ENCODE measurements around the gene TES.

TES gene

DNA sequence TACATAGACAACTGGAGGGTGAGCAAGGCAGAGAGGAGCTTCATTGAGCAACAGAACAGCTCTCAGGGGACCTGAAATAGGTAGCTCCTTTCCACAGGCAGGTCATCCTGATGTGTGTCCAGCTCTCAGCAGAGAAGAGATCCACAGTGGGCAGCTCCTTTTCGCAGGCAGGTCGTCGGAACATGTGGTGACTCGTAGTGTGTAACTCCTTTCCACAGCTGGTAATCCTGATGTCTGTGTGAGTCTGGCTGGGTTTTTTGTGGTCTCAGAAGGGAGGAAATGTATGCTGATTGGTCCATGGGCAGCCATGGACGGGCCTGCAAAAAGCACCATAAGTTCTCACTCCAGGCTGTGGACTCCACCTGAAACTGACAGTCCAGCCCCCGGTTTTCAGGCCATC, 24.4 kb upstream of the TES start:
- no peak for DNase-seq (ENCODE audit: low read depth)
- TF ChIP-seq, protein P1, sequence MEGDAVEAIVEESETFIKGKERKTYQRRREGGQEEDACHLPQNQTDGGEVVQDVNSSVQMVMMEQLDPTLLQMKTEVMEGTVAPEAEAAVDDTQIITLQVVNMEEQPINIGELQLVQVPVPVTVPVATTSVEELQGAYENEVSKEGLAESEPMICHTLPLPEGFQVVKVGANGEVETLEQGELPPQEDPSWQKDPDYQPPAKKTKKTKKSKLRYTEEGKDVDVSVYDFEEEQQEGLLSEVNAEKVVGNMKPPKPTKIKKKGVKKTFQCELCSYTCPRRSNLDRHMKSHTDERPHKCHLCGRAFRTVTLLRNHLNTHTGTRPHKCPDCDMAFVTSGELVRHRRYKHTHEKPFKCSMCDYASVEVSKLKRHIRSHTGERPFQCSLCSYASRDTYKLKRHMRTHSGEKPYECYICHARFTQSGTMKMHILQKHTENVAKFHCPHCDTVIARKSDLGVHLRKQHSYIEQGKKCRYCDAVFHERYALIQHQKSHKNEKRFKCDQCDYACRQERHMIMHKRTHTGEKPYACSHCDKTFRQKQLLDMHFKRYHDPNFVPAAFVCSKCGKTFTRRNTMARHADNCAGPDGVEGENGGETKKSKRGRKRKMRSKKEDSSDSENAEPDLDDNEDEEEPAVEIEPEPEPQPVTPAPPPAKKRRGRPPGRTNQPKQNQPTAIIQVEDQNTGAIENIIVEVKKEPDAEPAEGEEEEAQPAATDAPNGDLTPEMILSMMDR (IDR thresholded peaks at IDR 0.05; ENCODE audit: control insufficient read depth, insufficient read depth, low read depth, low read length, missing control alignments) = no peak

DNA sequence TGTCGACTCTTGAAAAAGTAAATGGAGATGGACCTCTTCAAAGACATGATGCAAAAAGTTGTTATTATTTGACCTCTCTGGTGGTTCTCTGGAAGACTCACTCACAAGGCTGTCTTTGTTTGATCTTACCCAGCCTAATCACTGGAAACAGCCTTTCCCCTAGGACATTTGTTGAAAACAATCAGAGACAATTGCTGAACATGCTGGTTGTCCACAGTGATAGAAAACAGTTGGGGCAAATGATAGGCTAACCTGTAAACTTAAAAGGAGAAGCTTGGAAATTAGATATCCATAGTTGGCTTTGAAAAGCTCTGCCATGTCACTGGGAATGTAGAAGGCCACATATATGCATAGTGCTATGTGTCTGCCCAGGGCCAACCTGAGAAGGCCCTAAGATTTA, 22.9 kb upstream of the TES start:
- no peak overlapping the region for H3K4me3 ChIP-seq (ENCODE audit: control insufficient read depth, low read depth, low read length)
- no peak for DNase-seq (ENCODE audit: low read depth)
- TF ChIP-seq, protein P1 (IDR thresholded peaks at IDR 0.05; ENCODE audit: control insufficient read depth, insufficient read depth, low read depth, low read length, missing control alignments) = no peak

More for the DNA sequence above, 24.4 kb upstream of the TES start:
- H3K4me3 ChIP-seq (ENCODE audit: control insufficient read depth, low read depth, low read length) = no peak overlapping the region

DNA sequence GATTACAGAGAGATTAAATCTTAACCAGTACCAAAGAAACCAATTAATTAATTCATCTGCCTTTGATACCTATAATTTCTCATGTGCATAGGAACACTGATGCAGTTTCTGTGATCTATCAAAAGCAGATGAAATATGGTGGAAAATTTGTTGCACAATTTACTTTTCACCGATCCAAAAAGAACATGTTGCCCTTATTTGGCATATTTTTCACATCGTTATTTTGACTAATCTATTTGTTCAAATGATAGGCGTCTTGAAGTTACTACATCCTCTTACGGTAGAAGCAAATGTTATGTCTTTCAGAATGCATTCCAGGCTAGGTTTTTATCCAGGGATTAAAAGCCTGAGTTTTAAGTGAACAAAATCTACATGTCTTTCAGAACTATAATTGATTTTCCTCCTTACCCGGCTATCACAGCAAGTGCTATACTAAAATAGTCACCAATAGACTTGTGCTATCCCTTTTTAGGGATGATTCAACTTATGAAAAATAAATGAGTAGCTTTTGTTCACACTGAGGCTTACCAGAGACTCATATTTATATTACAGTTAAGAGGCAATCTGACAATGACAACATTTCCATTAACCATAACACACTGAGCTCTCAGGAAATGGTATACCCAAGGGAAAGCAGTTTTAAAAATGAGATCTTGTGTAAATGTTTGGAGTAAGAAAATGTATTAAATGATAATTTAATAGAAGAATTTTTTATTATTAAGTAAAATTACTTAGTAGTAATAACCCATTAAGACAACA, 16.8 kb upstream of the TES start:
- TF ChIP-seq, protein P1 (IDR thresholded peaks at IDR 0.05; ENCODE audit: control insufficient read depth, insufficient read depth, low read depth, low read length, missing control alignments) = no peak
- H3K4me3 ChIP-seq (ENCODE audit: control insufficient read depth, low read depth, low read length) = no peak overlapping the region
- no peak for DNase-seq (ENCODE audit: low read depth)

DNA sequence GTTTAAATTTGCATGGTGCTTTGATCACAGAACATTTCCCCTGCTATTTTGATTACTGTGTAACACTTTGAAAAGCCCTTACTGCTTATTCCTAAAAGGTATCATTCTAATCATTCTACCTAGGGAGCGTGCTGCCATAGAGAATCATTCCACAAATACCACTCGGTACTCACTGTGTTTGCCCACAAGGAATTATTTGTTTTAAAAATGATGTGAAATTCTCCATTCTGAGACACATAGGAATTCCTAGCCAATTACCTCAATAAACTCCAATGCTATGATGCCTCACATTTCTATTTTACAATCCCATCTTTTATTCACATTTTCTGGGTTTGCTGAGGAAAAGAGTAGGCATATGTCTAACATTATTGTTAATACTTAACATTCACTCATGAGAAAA, 16.2 kb upstream of the TES start:
- no peak for DNase-seq (ENCODE audit: low read depth)
- no peak overlapping the region for H3K4me3 ChIP-seq (ENCODE audit: control insufficient read depth, low read depth, low read length)
- TF ChIP-seq, protein P1 (IDR thresholded peaks at IDR 0.05; ENCODE audit: control insufficient read depth, insufficient read depth, low read depth, low read length, missing control alignments) = no peak

DNA sequence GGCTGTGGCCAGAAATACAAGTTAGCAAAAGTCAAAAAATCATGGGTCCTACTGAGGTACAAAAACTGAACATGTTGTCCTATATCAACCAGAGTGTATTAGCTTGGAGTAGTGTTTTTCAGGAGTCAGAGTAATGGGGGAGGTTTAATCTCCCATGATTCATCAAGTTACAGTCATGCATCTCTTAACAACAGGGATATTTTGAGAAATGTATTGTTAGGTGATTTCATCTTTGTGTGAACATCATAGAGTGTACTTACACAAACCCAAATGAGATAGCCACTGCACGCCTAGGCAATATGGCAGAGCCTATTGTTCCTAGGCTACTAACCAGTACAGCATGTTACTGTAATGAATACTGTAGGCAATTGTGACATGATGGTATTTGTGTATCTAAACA, 14.9 kb upstream of the TES start:
- TF ChIP-seq, protein P1 (IDR thresholded peaks at IDR 0.05; ENCODE audit: control insufficient read depth, insufficient read depth, low read depth, low read length, missing control alignments) = no peak
- H3K4me3 ChIP-seq (ENCODE audit: control insufficient read depth, low read depth, low read length) = no peak overlapping the region
- DNase-seq (ENCODE audit: low read depth) = no peak

DNA sequence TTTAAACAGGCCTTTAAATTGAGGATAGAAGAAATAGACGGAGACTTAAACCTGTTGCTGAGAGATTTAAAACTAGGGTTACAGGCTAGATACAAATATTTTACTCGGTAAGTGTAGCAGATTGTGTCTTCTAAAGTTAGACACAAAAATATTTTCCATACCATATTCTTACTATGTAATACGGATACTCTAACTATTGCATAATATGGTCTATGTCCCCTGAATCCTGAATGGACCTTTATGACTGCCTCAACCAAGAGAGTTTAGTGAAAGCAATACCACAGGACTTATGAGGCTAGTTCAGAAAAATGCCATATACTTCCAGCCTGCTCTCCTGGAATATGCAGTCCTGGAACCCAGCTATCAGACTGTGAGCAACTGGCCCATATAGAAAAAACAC, 13.4 kb upstream of the TES start:
- TF ChIP-seq, protein P1 (IDR thresholded peaks at IDR 0.05; ENCODE audit: control insufficient read depth, insufficient read depth, low read depth, low read length, missing control alignments) = no peak
- H3K4me3 ChIP-seq (ENCODE audit: control insufficient read depth, low read depth, low read length) = no peak overlapping the region
- DNase-seq (ENCODE audit: low read depth) = no peak
